SK-N-MC (cell line): Measurements from ENCODE around the gene LSAMP.

Experiments
- EZH2 ChIP-seq: fragments of 200-600 bp; sonication (generic); IDR thresholded peaks from one replicate; pipeline ENCODE4 v1.6.1; 2017; ENCODE audit warnings: antibody characterized with exemption
- POLR2AphosphoS5 ChIP-seq: IDR thresholded peaks from 2 replicates; pipeline ENCODE4 v1.6.1; 2012; ENCODE audit warnings: mild to moderate bottlenecking, low read depth, low read length, borderline replicate concordance

- TF ChIP-seq EZH2 (no peak), POLR2AphosphoS5 (no peak)
Measured at GRCh38 chr3:115783938-115784738, 661.1 kb downstream of the LSAMP start.
